Right renal cortex interstitium (tissue), 3 donors: Measurements from ENCODE around the gene MIP. TPM values are rescaled to one million over a fixed set of nuclear protein-coding genes. Genes with fewer than 3 reads are reported as not detected.
A peak's percentile ranks its signal among the peaks of the same experiment; 100 is the strongest.
"Not testable (repeated sequence)": the region's sequence is repeated elsewhere in the genome, so short reads cannot be mapped to it uniquely, and the experiment has no call there.

Experiments used
- DNase-seq, 3 donors: peaks; one replicate each; pipeline ENCODE4 v3.0.0-alpha.2; 2013; ENCODE audit warnings: low read depth in 3 of 3, low spot score in 2 of 3
- polyA plus RNA-seq, 3 donors: library from polyadenylated mRNA; unstranded; fragments of 120-200 nt; gene quantifications; one replicate each; pipeline ENCODE4 v1.2.1, GENCODE V29; 2013; ENCODE audit not compliant: insufficient read length in 3 of 3

Gene MIP
- under 1 TPM in 1 of 3 donors, not detected in 2; 0.18 TPM for polyA plus RNA-seq

- DNase-seq, result no peak
These were observed at the start of gene MIP for GRCh38 chr12:56454557-56454956. MIP (minus strand) TSS chr12:56454657; CDS start chr12:56454613, 44 bp downstream.

GRCh38 chr12:56499879-56500278, 45.4 kb upstream of the MIP start:
- not testable (repeated sequence) for DNase-seq

GRCh38 chr12:56499452-56499851, 45.0 kb upstream of the MIP start:
- DNase-seq, result not testable (repeated sequence)

GRCh38 chr12:56498126-56498902, 43.9 kb upstream of the MIP start:
- DNase-seq, result not testable (repeated sequence)

- not testable (repeated sequence) for DNase-seq
These were observed 42.2 kb upstream of the MIP start for GRCh38 chr12:56496704-56497103.

GRCh38 chr12:56494481-56494880, 40.0 kb upstream of the MIP start:
- not testable (repeated sequence) for DNase-seq

GRCh38 chr12:56494106-56494415, 39.6 kb upstream of the MIP start:
- not testable (repeated sequence) for DNase-seq

- DNase-seq, result not testable (repeated sequence)
These were observed 39.1 kb upstream of the MIP start for GRCh38 chr12:56493409-56494105.

GRCh38 chr12:56490360-56490759, 35.9 kb upstream of the MIP start:
- no peak for DNase-seq

GRCh38 chr12:56488041-56488955, 33.8 kb upstream of the MIP start, which contains the start of gene GLS2:
GLS2 (minus strand) TSS chr12:56488161; CDS start chr12:56488118, 43 bp downstream.
- peak; percentile 20 to 68 (median 53) for DNase-seq

- peak in 2 of 3 donors; percentile 21 to 26 for DNase-seq
These were observed 33.1 kb upstream of the MIP start for GRCh38 chr12:56487448-56488040.

- no peak for DNase-seq
These were observed 32.2 kb upstream of the MIP start for GRCh38 chr12:56486694-56487093.

GRCh38 chr12:56484566-56484965, 30.1 kb upstream of the MIP start:
- no peak for DNase-seq

GRCh38 chr12:56479625-56480024, 25.2 kb upstream of the MIP start:
- no peak for DNase-seq

GRCh38 chr12:56477521-56478225, 23.2 kb upstream of the MIP start:
- no peak for DNase-seq

- no peak for DNase-seq
These were observed 22.5 kb upstream of the MIP start for GRCh38 chr12:56476972-56477432.

GRCh38 chr12:56476143-56476542, 21.7 kb upstream of the MIP start:
- no peak for DNase-seq

GRCh38 chr12:56474389-56474788, 19.9 kb upstream of the MIP start:
- DNase-seq, result no peak

GRCh38 chr12:56469007-56469930, 14.8 kb upstream of the MIP start:
- no peak for DNase-seq
